Stomach (tissue), 9 donors: Measurements from ENCODE around the gene SYT8. TPM values are rescaled to one million over a fixed set of nuclear protein-coding genes. Genes with fewer than 3 reads are reported as not detected.

Experiments used
- DNase-seq, 2 donors: peaks; one replicate each; pipeline versions ENCODE4 v3.0.0 to v3.0.0-alpha.2; 2013 to 2019
- H3K27ac ChIP-seq, 5 donors: fragments of 200-600 bp in 4 of 5; sonication (generic) in 4 of 5; one replicate each; pipeline ENCODE4 v1.5.1; 2013 to 2019; ENCODE audit warnings: mild to moderate bottlenecking in 1 of 5, moderate library complexity in 1 of 5
- H3K27me3 ChIP-seq, 3 donors: fragments of 200-600 bp; sonication (generic); one replicate each; pipeline ENCODE4 v1.5.1; 2017 to 2019; ENCODE audit warnings: mixed run types in 1 of 3
- H3K36me3 ChIP-seq, 4 donors: fragments of 200-600 bp; sonication (generic); 1 replicate in 3 of 4; 2 replicates in 1 of 4; pipeline ENCODE4 v1.5.1; 2016 to 2019
- H3K4me1 ChIP-seq, 4 donors: fragments of 200-600 bp; sonication (generic); one replicate each; pipeline ENCODE4 v1.5.1; 2016 to 2019
- H3K4me3 ChIP-seq, 4 donors: fragments of 200-600 bp; sonication (generic) in 3 of 4; one replicate each; pipeline ENCODE4 v1.5.1; 2016 to 2019; ENCODE audit warnings: mild to moderate bottlenecking in 1 of 4
- H3K9me3 ChIP-seq, 4 donors: fragments of 200-600 bp; sonication (generic); one replicate each; pipeline ENCODE4 v1.5.1; 2016 to 2019
- CTCF ChIP-seq, 7 experiments: fragments of 450-650 bp in 4 of 7; fragments of 200-600 bp in 3 of 7; sonication (generic) in 3 of 7; IDR thresholded peaks; one replicate each; pipeline ENCODE4 v1.5.1; 2016 to 2019; ENCODE audit warnings: antibody characterized with exemption in 7 of 7, control low read depth in 2 of 7, mild to moderate bottlenecking in 1 of 7
- EP300 ChIP-seq: sonication (generic); formaldehyde crosslinking; IDR thresholded peaks from one replicate; pipeline ENCODE4 v1.6.1; 2017; ENCODE audit warnings: antibody characterized with exemption
- POLR2A ChIP-seq, 4 donors: fragments of 450-650 bp; IDR thresholded peaks; one replicate each; pipeline ENCODE4 v1.6.1; 2016; ENCODE audit warnings: antibody characterized with exemption in 4 of 4, control low read depth in 2 of 4, mild to moderate bottlenecking in 1 of 4, moderate library complexity in 1 of 4
- POLR2AphosphoS5 ChIP-seq, 3 donors: sonication (generic); formaldehyde crosslinking; IDR thresholded peaks; one replicate each; pipeline ENCODE4 v1.6.1; 2016; ENCODE audit warnings: antibody characterized with exemption in 3 of 3
- WGBS, 5 donors: extraction: QIAGEN DNeasy Blood & Tissue Kit in 3 of 5; methylation state at CpG; one replicate each; pipeline versions ENCODE4 v1.1.5 to v1.1.7; 2013 to 2018; 5-methylcytosine and 5-hydroxymethylcytosine counted together
- intact Hi-C: fragments of 100-400 bp; cut with DNase I; formaldehyde crosslinking; loops from one replicate; pipeline ENCODE4 v1.15.1; 2023; ENCODE audit warnings: low total_unique reads
- polyA plus RNA-seq, 3 donors: library from polyadenylated mRNA; stranded (reverse); fragments of 200-250 nt; gene quantifications; one replicate each; pipeline ENCODE4 v1.2.3, GENCODE V29; 2013
- total RNA-seq, 5 donors: library from RNA; depleted of rRNA; stranded (reverse); fragments of >200 nt; gene quantifications; one replicate each; pipeline versions ENCODE4 v1.1.0 to v1.2.3, GENCODE V29; 2014 to 2016
- donor health status: healthy with polysubstance abuse.
- donor health status: Bipolar disorder and iron deficiency.
- donor health status: healthy.

SYT8 gene
- total and polyA plus RNA-seq, 8 donors = 0.72 to 77.3 (median 2.7) TPM

GRCh38 chr11:1824221-1825038, 10.4 kb upstream of the SYT8 start:
- intact Hi-C loops = no loop called here
- 71 to 87% (median 84%) methylated on average over 21 to 23 of the region's 23 CpGs for WGBS, 5 donors
- H3K27me3 ChIP-seq = peaks cover 0 to 18% (median 0%) of the 10 kb centered on the region in 3 donors
- H3K36me3 ChIP-seq = no peaks in the 10 kb centered on the region
- DNase-seq = no peak
- H3K9me3 ChIP-seq = peaks cover 0 to 3% (median under 1%) of the 10 kb centered on the region in 4 donors
- H3K4me3 ChIP-seq = no peak overlapping the region
- H3K4me1 ChIP-seq = peaks cover 28 to 58% (median 37%) of the 10 kb centered on the region in 4 donors
- no peak for TF ChIP-seq POLR2A (IDR thresholded peaks at IDR 0.05)
- no peak for TF ChIP-seq EP300
- no peak for TF ChIP-seq POLR2AphosphoS5 (IDR thresholded peaks at IDR 0.05)
- no peak for TF ChIP-seq CTCF (IDR thresholded peaks at IDR 0.05)
- H3K27ac ChIP-seq = no peak overlapping the region

GRCh38 chr11:1825039-1825740, 9.6 kb upstream of the SYT8 start:
- TF ChIP-seq POLR2A (IDR thresholded peaks at IDR 0.05) (no peak), CTCF (IDR thresholded peaks at IDR 0.05) (peak in 5 of 7 experiments; percentile 29 to 55 (median 40))
- Histone ChIP-seq H3K27ac (no peak overlapping the region), H3K27me3 (peaks cover 0 to 24% (median 0%) of the 10 kb centered on the region in 3 donors), H3K9me3 (no peaks in the 10 kb centered on the region), H3K4me1 (peaks cover 28 to 66% (median 43%) of the 10 kb centered on the region in 4 donors), H3K36me3 (no peaks in the 10 kb centered on the region), H3K4me3 (no peak overlapping the region)
- 45 to 91% (median 49%) methylated on average over 8 to 26 of the region's 26 CpGs for WGBS, 5 donors
- DNase-seq = peak; percentile 70 to 82
- intact Hi-C loops = no loop called here

- WGBS, 5 donors = 85 to 88% (median 86%) methylated on average over 19 to 33 of the region's 33 CpGs
- intact Hi-C loops = no loop called here
- Histone ChIP-seq H3K9me3 (no peaks in the 10 kb centered on the region), H3K4me3 (no peak overlapping the region), H3K36me3 (no peaks in the 10 kb centered on the region), H3K4me1 (peaks cover 33 to 73% (median 50%) of the 10 kb centered on the region in 4 donors), H3K27ac (peak overlapping the region in 4 of 5 donors; percentile 71 to 80 (median 78)), H3K27me3 (peaks cover 0 to 31% (median 0%) of the 10 kb centered on the region in 3 donors)
- TF ChIP-seq CTCF (IDR thresholded peaks at IDR 0.05) = no peak
- no peak for TF ChIP-seq POLR2AphosphoS5 (IDR thresholded peaks at IDR 0.05)
- no peak for TF ChIP-seq POLR2A (IDR thresholded peaks at IDR 0.05)
- no peak for TF ChIP-seq EP300
- DNase-seq = no peak
Measured at GRCh38 chr11:1825785-1826451, 8.9 kb upstream of the SYT8 start.

- H3K4me3 ChIP-seq = no peak overlapping the region
- peaks cover 0 to 38% (median 0%) of the 10 kb centered on the region in 3 donors for H3K27me3 ChIP-seq
- H3K27ac ChIP-seq = peak overlapping the region in 4 of 5 donors; percentile 71 to 80 (median 78)
- peaks cover 40 to 80% (median 56%) of the 10 kb centered on the region in 4 donors for H3K4me1 ChIP-seq
- DNase-seq = peak; percentile 61 to 66
- intact Hi-C loops = no loop called here
- no peaks in the 10 kb centered on the region for H3K36me3 ChIP-seq
- H3K9me3 ChIP-seq = no peaks in the 10 kb centered on the region
- 48 to 69% (median 54%) methylated on average over 5 to 15 of the region's 15 CpGs for WGBS, 5 donors
- TF ChIP-seq POLR2AphosphoS5 (IDR thresholded peaks at IDR 0.05) (peak in 1 of 3 donors; percentile 11), CTCF (IDR thresholded peaks at IDR 0.05) (no peak)
Measured at GRCh38 chr11:1826552-1827094, 8.2 kb upstream of the SYT8 start.
